Measurements from ENCODE around the gene SLC44A4.
"Not testable (repeated sequence)": the region's sequence is repeated elsewhere in the genome, so short reads cannot be mapped to it uniquely, and the experiment has no call there.

The SLC44A4 gene

GRCh38 chr6:31851980-31852718, 26.6 kb downstream of the SLC44A4 start:
- not testable (repeated sequence) for DNase-seq

DNA sequence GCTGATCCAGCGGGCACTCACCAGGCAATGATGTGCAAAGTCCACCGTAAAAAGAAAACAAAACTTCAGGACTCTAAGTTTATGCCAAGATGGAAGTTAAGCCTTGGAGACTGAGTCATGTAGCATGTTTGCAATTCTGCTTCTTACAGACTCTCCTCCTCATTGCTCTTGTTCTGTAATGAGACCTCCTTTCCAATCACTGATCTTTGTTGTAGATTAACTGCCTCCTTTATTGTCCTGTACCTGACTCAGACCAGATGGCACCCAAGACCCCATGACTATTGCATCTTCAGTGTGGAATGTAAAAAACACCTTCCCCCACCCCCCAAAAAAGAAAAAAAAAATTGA, 27.3 kb downstream of the SLC44A4 start:
- DNase-seq, result no peak

DNA sequence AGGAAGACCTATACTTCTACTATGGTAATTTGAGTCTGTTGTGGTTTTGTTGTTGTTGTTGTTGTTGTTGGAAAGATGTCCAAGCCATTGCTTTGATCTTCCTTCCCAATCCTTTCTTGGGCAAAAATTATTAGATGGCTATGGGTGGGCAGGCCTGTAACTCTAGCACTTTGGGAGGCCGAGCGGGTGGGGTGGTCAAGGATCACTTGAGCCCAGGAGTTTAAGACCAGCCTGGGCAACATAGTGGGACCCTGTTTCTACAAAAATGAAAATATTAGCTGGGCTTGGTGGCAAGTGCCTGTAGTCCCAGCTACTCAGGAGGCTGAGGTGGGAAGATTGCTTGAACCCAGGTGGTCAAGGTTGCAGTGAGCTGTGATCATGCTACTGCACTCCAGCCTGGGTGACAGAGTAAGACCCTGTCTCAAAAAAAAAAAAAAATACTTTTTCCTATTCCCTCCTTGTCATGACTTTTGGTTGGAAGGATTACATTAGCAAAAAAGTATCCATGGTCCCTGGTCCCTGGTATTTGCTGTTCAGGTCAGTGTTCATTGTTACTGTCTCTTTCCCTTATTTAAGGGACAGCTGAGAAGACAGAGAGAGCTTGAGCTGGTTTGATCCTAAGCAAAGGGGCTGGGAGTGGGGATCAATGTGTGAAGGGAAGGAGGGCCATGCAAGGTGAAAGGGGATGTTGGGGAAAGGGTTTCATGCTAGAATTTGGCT, 27.9 kb downstream of the SLC44A4 start:
- DNase-seq, result no peak

DNA sequence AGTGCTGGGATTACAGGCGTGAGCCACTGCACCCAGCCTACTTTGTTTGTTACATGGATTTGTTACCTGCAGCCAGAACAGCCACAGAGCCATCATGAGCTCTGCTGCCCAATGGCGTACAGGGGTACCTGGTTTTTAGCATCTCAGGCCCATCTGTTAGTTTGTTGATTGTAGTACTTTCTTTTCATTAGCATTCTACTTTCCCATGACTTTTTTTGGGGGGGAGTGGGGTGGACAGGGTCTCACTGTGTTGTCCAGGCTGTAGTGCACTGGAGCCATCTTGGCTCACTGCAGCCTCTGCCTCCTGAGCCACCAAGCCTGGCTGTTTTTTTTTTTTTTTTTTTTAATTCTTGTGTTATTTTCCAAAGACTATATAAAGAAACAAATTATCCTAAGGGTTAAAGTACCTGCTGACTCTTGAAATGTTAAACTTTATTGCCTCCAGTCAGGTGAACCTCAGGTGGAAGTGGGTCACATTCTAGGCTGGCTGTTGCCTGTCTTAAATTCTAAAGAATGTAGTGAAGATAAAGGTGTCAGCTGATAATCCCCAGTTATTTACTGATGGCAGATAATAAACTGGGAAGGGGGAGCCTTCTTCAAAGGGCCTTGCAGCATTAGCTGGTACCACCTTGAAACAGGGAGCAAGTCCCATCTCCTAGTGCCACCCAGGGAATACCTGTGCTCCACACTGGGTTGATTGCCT, 31.4 kb downstream of the SLC44A4 start:
- no peak for DNase-seq

GRCh38 chr6:31844507-31844906, 34.3 kb downstream of the SLC44A4 start:
- DNase-seq, result no peak

DNA sequence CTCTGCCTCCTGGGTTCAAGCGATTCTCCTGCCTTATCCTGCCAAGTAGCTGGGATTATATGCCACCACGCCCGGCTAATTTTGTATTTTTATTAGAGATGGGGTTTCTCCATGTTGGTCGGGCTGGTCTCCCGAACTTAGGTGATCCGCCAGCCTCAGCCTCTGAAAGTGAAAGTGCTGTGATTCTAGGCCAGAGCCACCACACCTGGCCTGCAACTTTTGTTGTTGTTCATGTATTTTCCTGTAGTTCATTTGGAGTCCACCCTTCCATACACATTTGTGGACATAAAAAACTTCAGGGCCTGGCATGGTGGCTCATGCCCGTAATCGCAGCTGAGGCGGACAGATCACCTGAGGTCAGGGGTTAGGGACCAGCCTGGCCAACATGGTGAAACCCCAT, 36.7 kb downstream of the SLC44A4 start:
- DNase-seq, result no peak

DNA sequence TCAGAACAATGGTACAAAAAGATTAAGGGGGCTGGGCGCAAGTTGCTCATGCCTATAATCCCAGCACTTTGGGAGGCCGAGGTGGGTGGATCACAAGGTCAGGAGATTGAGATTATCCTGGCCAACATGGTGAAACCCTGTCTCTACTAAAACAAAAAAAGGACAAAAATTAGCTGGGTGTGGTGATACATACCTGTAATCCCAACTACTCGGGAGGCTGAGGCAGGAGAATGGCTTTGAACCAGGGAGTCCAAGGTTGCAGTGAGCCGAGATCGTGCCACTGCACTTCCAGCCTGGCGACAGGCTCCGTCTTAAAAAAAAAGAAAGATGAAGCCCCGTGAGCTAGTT, 39.0 kb downstream of the SLC44A4 start:
- DNase-seq, result not testable (repeated sequence)

GRCh38 chr6:31838968-31839367, 39.8 kb downstream of the SLC44A4 start:
- no peak for DNase-seq

DNA sequence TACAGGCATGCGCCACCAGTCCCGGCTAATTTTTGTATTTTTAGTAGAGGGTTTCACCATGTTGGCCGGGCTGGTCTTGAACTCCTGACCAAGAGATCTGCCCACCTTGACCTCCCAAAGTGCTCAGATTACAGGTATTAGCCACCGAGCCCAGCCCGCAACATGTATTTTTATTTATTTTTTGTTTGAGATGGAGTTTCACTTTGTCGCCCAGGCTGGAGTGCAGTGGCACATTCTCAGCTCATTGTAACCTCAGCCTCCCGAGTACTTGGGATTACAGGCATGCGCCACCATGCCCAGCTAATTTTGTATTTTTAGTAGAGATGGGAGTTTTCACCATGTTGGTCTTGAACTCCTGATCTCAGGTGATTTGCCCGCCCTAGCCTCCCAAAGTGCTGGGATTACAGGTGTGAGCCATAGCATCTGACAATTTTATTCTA, 40.7 kb downstream of the SLC44A4 start:
- DNase-seq, result not testable (repeated sequence)

DNA sequence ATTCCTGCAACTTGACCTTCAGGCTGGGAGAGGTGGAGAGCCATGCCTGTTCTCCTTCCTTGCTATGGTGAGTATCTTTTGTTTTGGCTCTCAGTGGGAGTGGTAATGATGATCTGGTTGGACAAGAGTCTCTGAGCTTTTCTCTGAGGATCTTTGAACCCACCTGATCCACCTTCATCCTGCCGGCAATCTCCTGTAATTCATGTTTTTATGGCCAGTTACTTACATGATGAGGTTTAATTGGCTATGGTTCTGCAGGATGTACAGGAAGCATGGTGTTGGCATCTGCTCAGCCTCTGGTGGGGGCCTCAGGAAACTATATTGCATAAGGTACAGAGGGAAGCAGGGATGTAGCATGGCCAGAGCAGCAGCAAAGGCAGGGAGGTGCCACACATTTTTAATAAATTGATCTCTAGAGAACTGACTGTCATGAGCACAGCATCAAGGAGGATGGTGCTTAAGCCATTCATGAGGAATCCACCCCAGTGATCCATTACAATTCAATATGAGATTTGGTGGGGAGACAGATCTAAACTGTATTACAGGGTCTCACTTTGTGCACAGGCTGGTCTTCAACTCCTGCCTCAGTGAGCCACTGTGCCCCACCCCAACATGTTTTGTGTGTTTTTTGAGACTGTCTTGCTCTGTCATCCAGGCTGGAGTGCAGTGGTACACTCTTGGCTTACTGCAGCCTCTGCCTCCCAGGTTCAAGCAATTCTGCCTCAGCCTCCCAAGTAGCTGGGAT, 41.3 kb downstream of the SLC44A4 start:
- peak; percentile 39 for DNase-seq

- no peak for DNase-seq
Measured at GRCh38 chr6:31836474-31837368, 42.1 kb downstream of the SLC44A4 start.

DNA sequence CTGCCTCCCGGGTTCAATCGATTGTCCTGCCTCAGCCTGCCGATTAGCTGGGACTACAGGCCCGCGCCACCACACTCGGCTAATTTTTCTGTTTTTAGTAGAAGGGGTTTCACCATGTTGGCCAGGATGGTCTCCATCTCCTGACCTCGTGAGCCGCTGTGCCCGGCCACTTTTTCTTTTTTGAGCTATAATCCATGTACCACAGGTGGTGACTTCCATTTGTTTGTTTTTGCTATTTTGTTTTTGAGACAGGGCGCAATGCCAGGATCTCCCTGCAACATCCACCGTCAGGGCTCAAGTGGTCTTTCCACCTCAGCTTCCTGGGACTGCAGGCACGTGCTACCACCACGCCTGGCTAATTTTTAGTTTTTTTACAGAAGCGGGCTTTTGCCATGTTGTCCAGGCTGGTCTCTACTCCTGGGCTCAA, 42.7 kb downstream of the SLC44A4 start:
- no peak for DNase-seq

DNA sequence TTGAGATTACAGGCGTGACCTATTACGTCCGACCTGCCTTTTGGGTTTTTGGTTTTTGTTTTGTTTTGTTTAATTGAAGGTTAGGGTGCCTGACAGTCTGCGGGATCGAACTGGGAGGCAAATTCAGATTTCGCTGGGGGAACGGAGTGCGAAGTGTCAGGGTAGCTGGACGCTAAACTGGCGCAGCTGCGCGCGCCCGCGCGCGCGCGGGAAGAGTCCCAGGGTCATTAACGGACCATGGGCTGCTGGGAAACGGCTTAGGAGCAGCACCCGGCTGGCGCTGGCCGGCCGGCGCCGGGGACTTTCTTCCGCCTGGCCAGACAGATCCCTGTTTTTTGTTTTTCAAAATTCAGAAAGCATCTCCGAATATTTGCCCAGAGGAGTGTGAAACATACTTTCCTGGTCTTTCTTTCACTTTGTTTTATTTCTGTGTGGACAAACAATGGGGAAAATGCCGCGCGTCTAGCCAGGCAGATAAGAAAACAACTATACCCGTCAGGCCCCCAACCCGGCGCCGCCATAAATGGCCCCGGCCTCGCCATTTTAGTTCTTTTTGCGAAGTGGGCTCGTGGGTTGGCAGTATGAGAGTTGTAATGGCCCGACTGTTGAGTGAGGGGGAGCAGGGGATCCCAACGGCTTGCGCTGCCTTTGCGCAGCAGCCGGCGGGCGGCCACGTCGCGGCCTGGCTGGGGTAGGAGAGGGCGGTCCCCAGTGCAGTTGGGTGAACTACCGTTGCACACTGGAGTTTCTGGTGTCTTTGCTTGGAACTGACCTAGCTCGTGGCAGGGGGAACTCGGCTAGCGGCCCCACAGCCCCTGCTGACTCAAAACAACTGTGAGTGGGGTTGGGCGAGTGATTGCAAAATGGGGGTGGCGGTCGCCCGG, 44.2 kb downstream of the SLC44A4 start:
- DNase-seq, result peak; percentile 90

DNA sequence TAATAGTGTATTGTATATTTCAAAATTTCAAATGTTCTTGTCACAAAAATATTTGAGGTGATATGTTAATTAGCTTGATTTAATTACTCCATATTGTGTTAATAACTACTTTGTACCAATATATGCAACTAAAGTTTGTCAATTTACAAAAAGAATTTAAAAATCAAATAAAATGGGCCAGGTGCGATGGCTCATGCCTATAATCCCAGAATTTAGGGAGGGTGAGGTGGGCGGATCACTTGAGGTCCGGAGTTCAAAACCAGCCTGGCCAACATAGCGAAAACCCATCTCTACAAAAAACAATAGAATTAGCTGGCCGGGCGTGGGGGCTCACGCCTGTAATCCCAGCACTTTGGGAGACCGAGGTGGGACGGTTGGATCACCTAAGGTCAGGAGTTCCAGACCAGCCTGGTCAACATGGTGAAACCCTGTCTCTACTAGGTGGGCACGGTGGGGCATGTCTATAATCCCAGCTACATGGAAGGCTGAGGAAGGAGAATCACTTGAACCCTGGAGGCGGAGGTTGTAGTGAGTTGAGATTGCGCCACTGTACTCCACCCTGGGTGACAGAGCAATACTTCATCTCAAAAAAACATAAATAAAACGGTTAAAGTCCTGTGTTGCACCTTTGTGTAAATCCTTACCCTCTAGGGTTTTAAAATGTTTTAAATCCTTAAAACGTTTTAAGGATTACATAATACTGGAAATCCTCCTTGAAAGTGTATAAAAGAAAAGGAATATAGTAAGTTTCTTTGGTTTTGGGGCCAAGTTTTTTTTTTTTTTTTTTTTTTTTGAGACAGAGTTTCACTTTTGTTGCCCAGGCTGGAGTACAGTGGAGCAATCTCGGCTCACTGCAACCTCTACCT, 47.2 kb downstream of the SLC44A4 start:
- DNase-seq, result no peak

GRCh38 chr6:31830886-31831335, 47.9 kb downstream of the SLC44A4 start:
- no peak for DNase-seq

DNA sequence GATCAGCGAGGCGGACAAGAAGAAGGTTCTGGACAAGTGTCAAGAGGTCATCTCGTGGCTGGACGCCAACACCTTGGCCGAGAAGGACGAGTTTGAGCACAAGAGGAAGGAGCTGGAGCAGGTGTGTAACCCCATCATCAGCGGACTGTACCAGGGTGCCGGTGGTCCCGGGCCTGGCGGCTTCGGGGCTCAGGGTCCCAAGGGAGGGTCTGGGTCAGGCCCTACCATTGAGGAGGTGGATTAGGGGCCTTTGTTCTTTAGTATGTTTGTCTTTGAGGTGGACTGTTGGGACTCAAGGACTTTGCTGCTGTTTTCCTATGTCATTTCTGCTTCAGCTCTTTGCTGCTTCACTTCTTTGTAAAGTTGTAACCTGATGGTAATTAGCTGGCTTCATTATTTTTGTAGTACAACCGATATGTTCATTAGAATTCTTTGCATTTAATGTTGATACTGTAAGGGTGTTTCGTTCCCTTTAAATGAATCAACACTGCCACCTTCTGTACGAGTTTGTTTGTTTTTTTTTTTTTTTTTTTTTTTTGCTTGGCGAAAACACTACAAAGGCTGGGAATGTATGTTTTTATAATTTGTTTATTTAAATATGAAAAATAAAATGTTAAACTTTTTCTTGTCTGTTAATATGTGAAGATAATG, 49.0 kb downstream of the SLC44A4 start:
- peak; percentile 42 for DNase-seq

GRCh38 chr6:31827286-31828079, 51.3 kb downstream of the SLC44A4 start, which contains the start of gene HSPA1B:
Gene HSPA1B (plus strand): TSS chr6:31827738. CDS start chr6:31827951, 213 bp downstream.
- peak; percentile 99 for DNase-seq

- no peak for DNase-seq
Measured at GRCh38 chr6:31826793-31827285, 52.0 kb downstream of the SLC44A4 start.

Measured in activated CD4-positive, alpha-beta T cell treated with anti-CD3 and anti-CD28 coated beads, Interleukin-10, Interleukin-2, amounts not matched to agents 100 ng/mL and 50 ng/mL, durations not matched to agents 16 hours and 8 hours (primary cell).